B cell (primary cell): Measurements from ENCODE around the gene ETV6. TPM values are rescaled to one million over a fixed set of nuclear protein-coding genes. Genes with fewer than 3 reads are reported as not detected.

Experiments
- ATAC-seq: fragments of 200-7000 bp; cut with Tn5 transposase; one replicate; pipeline ENCODE4 v1.10.0; 2021; ENCODE audit warnings: low read depth, mild to moderate bottlenecking, moderate number of reproducible peaks, moderate library complexity
- CTCF ChIA-PET: fragments of 350-600 bp; sonication (Branson Sonifier 250); formaldehyde crosslinking; loops from one replicate; lab custom pipeline; 2021; ENCODE audit warnings: antibody characterized with exemption, inconsistent platforms; lab: Charles Lee
- POLR2A ChIA-PET: fragments of 350-600 bp; sonication (Branson Sonifier 250); formaldehyde crosslinking; loops from one replicate; lab custom pipeline; 2021; ENCODE audit warnings: antibody characterized with exemption; lab: Charles Lee
- DNase-seq: peaks from one replicate; pipeline ENCODE4 v3.0.0; 2013
- H2AFZ ChIP-seq: 2 replicates; pipeline ENCODE4 v1.6.1; 2012; ENCODE audit warnings: mild to moderate bottlenecking, low read depth, low read length; ENCODE audit not compliant: insufficient read depth, poor library complexity, severe bottlenecking
- H3K27ac ChIP-seq, 2 donors: 1 replicate in 1 of 2; 2 replicates in 1 of 2; pipeline ENCODE4 v1.5.1; 2012 to 2013; ENCODE audit warnings: low read length in 2 of 2, mild to moderate bottlenecking in 2 of 2, moderate library complexity in 1 of 2
- H3K27me3 ChIP-seq, 4 experiments: fragments of 200-600 bp in 1 of 4; sonication (generic) in 1 of 4; replicated peaks in 1 of 4; 1 replicate in 2 of 4; 2 replicates in 2 of 4; pipeline versions ENCODE4 v1.6.1 to v1.7.0; 2013 to 2016; ENCODE audit warnings: low read length in 3 of 4, mild to moderate bottlenecking in 2 of 4, mixed read lengths in 1 of 4, moderate library complexity in 1 of 4; ENCODE audit not compliant: insufficient read depth in 4 of 4, control insufficient read depth in 3 of 4; ENCODE audit errors: control extremely low read depth in 1 of 4
- H3K36me3 ChIP-seq, 2 experiments: replicated peaks in 1 of 2; 1 replicate in 1 of 2; 2 replicates in 1 of 2; pipeline versions ENCODE4 v1.6.1 to v1.7.1; 2013; ENCODE audit warnings: low read length in 1 of 2; ENCODE audit not compliant: insufficient read depth in 2 of 2, control insufficient read depth in 1 of 2; ENCODE audit errors: control extremely low read depth in 1 of 2, extremely low read depth in 1 of 2
- H3K4me1 ChIP-seq, 2 donors: fragments of 200-600 bp in 1 of 2; sonication (generic) in 1 of 2; 1 replicate in 1 of 2; 2 replicates in 1 of 2; pipeline versions ENCODE4 v1.5.1 to v1.6.1; 2013 to 2017; ENCODE audit warnings: low read length in 2 of 2; ENCODE audit not compliant: control insufficient read depth in 2 of 2, insufficient read depth in 2 of 2
- H3K4me2 ChIP-seq: replicated peaks from 2 replicates; pipeline ENCODE3; 2012; ENCODE audit warnings: mild to moderate bottlenecking, low read depth, low read length; ENCODE audit not compliant: poor library complexity, severe bottlenecking
- H3K4me3 ChIP-seq, 5 experiments: fragments of 200-600 bp in 1 of 5; sonication (generic) in 1 of 5; 1 replicate in 3 of 5; 2 replicates in 2 of 5; pipeline versions ENCODE4 v1.5.1 to v1.7.0; 2011 to 2016; ENCODE audit warnings: low read length in 4 of 5, mild to moderate bottlenecking in 4 of 5, low read depth in 2 of 5, control low read depth in 1 of 5, moderate library complexity in 1 of 5; ENCODE audit not compliant: insufficient read depth in 1 of 5; ENCODE audit errors: control extremely low read depth in 1 of 5, extremely low read depth in 1 of 5
- H3K79me2 ChIP-seq: fragments of 200-600 bp; sonication (generic); one replicate; pipeline ENCODE4 v1.6.0; 2016; ENCODE audit warnings: low read length; ENCODE audit not compliant: control insufficient read depth, insufficient read depth
- H3K9ac ChIP-seq: fragments of 200-600 bp; sonication (generic); 2 replicates; pipeline ENCODE4 v1.6.1; 2017; ENCODE audit warnings: mild to moderate bottlenecking, low read length, moderate library complexity
- H3K9me3 ChIP-seq, 3 donors: one replicate each; pipeline versions ENCODE4 v1.6.1 to v1.7.1; 2013; ENCODE audit warnings: low read length in 2 of 3; ENCODE audit not compliant: control insufficient read depth in 2 of 3, insufficient read depth in 1 of 3; ENCODE audit errors: control extremely low read depth in 1 of 3
- H4K20me1 ChIP-seq: 2 replicates; pipeline ENCODE4 v1.6.0; 2012; ENCODE audit warnings: mild to moderate bottlenecking, low read length; ENCODE audit not compliant: insufficient read depth, control insufficient read depth, poor library complexity, severe bottlenecking
- H3K27ac Mint-ChIP-seq: one replicate; pipeline ENCODE4 v1.8.0; 2021; ENCODE audit warnings: mixed read lengths
- H3K27me3 Mint-ChIP-seq: one replicate; pipeline ENCODE4 v1.8.0; 2021; ENCODE audit warnings: mixed read lengths
- H3K4me1 Mint-ChIP-seq: one replicate; pipeline ENCODE4 v1.8.0; 2021; ENCODE audit warnings: mixed read lengths
- H3K4me3 Mint-ChIP-seq: one replicate; pipeline ENCODE4 v1.8.0; 2021; ENCODE audit warnings: mixed read lengths
- H3K9me3 Mint-ChIP-seq: one replicate; pipeline ENCODE4 v1.8.0; 2022; ENCODE audit warnings: mixed read lengths; ENCODE audit not compliant: insufficient read depth
- CTCF ChIP-seq: fragments of 200-600 bp; IDR thresholded peaks from one replicate; pipeline ENCODE4 v1.8.0; 2022; ENCODE audit warnings: antibody characterized with exemption, mild to moderate bottlenecking
- EZH2 ChIP-seq: IDR thresholded peaks from 2 replicates; pipeline ENCODE4 v1.6.1; 2012; ENCODE audit warnings: borderline replicate concordance, low read depth, mild to moderate bottlenecking, moderate library complexity, low read length; ENCODE audit not compliant: insufficient read depth, poor library complexity, severe bottlenecking
- WGBS: methylation state at CpG from one replicate; pipeline ENCODE4 v1.1.5; 2013; ENCODE audit warnings: missing lambda C conversion rate; ENCODE audit not compliant: insufficient coverage; 5-methylcytosine and 5-hydroxymethylcytosine counted together
- intact Hi-C: fragments of 100-400 bp; cut with micrococcal nuclease; formaldehyde crosslinking; loops from one replicate; pipeline ENCODE4 v1.10.0; 2022
- polyA plus RNA-seq: library from polyadenylated mRNA; depleted of rRNA; stranded (reverse); fragments of >200 nt; gene quantifications from 2 replicates; pipeline ENCODE4 v1.2.3, GENCODE V29; 2012
- total RNA-seq, 2 donors: library from RNA; stranded (reverse); fragments of 120-200 nt in 1 of 2; gene quantifications; 1 replicate in 1 of 2; 2 replicates in 1 of 2; pipeline versions ENCODE4 v1.2.3 to v1.2.4, GENCODE V29; 2013 to 2022

ETV6 gene
- total and polyA plus RNA-seq, 2 donors (not counting 1 experiment from before 2014, with no cell fraction given): 17.4 to 123 TPM

- Histone ChIP-seq H3K4me1 (peaks cover 16 to 32% of the 10 kb centered on the region in 2 donors), H4K20me1 (no peaks in the 10 kb centered on the region), H3K4me2 (peak overlapping the region; percentile 29), H3K36me3 (peaks cover 0 to 6% of the 10 kb centered on the region in 2 experiments), H3K9ac (no peak overlapping the region), H3K79me2 (peaks cover 91% of the 10 kb centered on the region), H3K27ac (no peak overlapping the region), H2AFZ (no peak overlapping the region), H3K27me3 (no peaks in the 10 kb centered on the region), H3K9me3 (no peaks in the 10 kb centered on the region), H3K4me3 (no peak overlapping the region)
- no peaks in the 10 kb centered on the region for H3K27me3 Mint-ChIP-seq
- peak overlapping the region; percentile 69 for H3K27ac Mint-ChIP-seq
- peaks cover 50% of the 10 kb centered on the region for H3K4me1 Mint-ChIP-seq
- POLR2A ChIA-PET: interaction anchor here (0.7 to 1.1 kb wide), 2 partner anchors 21 to 61 kb away, joined by 3 read pairs; no protein-coding TSS in a partner anchor
- peak; percentile 32 for DNase-seq
- TF ChIP-seq EZH2 (no peak), CTCF (no peak)
- ATAC-seq: no peak
- H3K9me3 Mint-ChIP-seq: no peaks in the 10 kb centered on the region
- CTCF ChIA-PET: interaction anchor here (0.6 to 1.6 kb wide), 3 partner anchors 69 to 259 kb away, joined by 3 to 6 read pairs (median 4); no protein-coding TSS in a partner anchor
- peak overlapping the region; percentile 48 for H3K4me3 Mint-ChIP-seq
- intact Hi-C loops: no loop called here
- WGBS: 24% methylated on average over 8 of the region's 10 CpGs
Measured at GRCh38 chr12:11773889-11774677, 124.6 kb downstream of the ETV6 start.

GRCh38 chr12:11774821-11775220 lies 125.3 kb downstream of the ETV6 start:
- DNase-seq: no peak
- Histone ChIP-seq H3K79me2 (peaks cover 94% of the 10 kb centered on the region), H3K36me3 (peaks cover 0 to 6% of the 10 kb centered on the region in 2 experiments), H3K27ac (no peak overlapping the region), H3K27me3 (no peaks in the 10 kb centered on the region), H2AFZ (no peak overlapping the region), H3K4me1 (peaks cover 15 to 28% of the 10 kb centered on the region in 2 donors), H3K9me3 (no peaks in the 10 kb centered on the region), H3K4me2 (no peak overlapping the region), H3K9ac (no peak overlapping the region), H4K20me1 (no peaks in the 10 kb centered on the region), H3K4me3 (no peak overlapping the region)
- 50% methylated on average over 6 of the region's 6 CpGs for WGBS
- ChIA-PET CTCF (interaction anchor here (0.6 to 1.6 kb wide), 3 partner anchors 70 to 259 kb away, joined by 3 to 6 read pairs (median 4); no protein-coding TSS in a partner anchor), POLR2A (interaction anchor here (1.1 kb wide), 1 partner anchor 22 kb away, joined by 3 read pairs; no protein-coding TSS in a partner anchor)
- no peak for ATAC-seq
- Mint-ChIP-seq H3K9me3 (no peaks in the 10 kb centered on the region), H3K27ac (no peak overlapping the region), H3K27me3 (no peaks in the 10 kb centered on the region), H3K4me3 (no peak overlapping the region), H3K4me1 (peaks cover 52% of the 10 kb centered on the region)
- TF ChIP-seq EZH2 (no peak), CTCF (no peak)
- intact Hi-C loops: no loop called here
